Measurements from ENCODE around the gene KDM4C. TPM values are rescaled to one million over a fixed set of nuclear protein-coding genes. Genes with fewer than 3 reads are reported as not detected.

KDM4C gene
- total and polyA plus RNA-seq, 2 donors (not counting 1 experiment from before 2014, with no cell fraction given), result 49.7 to 141 TPM

GRCh38 chr9:6771722-6772121 is 13.9 kb downstream of the KDM4C start:
- H3K27ac Mint-ChIP-seq, result no peak overlapping the region
- no peak overlapping the region for H3K4me3 Mint-ChIP-seq
- intact Hi-C loops (cut with micrococcal nuclease), result no loop called here
- 100% methylated on average over 2 of the region's 2 CpGs for WGBS (ENCODE audit: insufficient coverage)
- no peak for TF ChIP-seq CTCF (IDR thresholded peaks at IDR 0.05)
- TF ChIP-seq EZH2 (IDR thresholded peaks at IDR 0.05; ENCODE audit: borderline replicate concordance, insufficient read depth, low read depth, low read length, poor library complexity, severe bottlenecking), result no peak
- Histone ChIP-seq H3K36me3 (replicated peaks in 1 of 2; ENCODE audit: control extremely low read depth in 1 of 2, control insufficient read depth in 1 of 2, extremely low read depth in 1 of 2, insufficient read depth in 2 of 2, low read length in 1 of 2) (peaks cover 0 to under 1% of the 10 kb centered on the region in 2 experiments), H3K4me1 (ENCODE audit: control insufficient read depth in 2 of 2, insufficient read depth in 2 of 2, low read length in 2 of 2) (peaks cover 8 to 15% of the 10 kb centered on the region in 2 donors), H3K27me3 (replicated peaks in 1 of 4; ENCODE audit: control extremely low read depth in 1 of 4, control insufficient read depth in 3 of 4, insufficient read depth in 4 of 4, low read length in 3 of 4) (no peaks in the 10 kb centered on the region), H3K9me3 (ENCODE audit: control extremely low read depth in 1 of 3, control insufficient read depth in 2 of 3, insufficient read depth in 1 of 3, low read length in 2 of 3) (no peaks in the 10 kb centered on the region), H3K27ac (ENCODE audit: low read length in 2 of 2) (no peak overlapping the region), H3K4me2 (replicated peaks; ENCODE audit: low read depth, low read length, poor library complexity, severe bottlenecking) (no peak overlapping the region), H4K20me1 (ENCODE audit: control insufficient read depth, insufficient read depth, low read length, poor library complexity, severe bottlenecking) (peaks cover 54% of the 10 kb centered on the region), H3K79me2 (ENCODE audit: control insufficient read depth, insufficient read depth, low read length) (peaks cover 98% of the 10 kb centered on the region), H2AFZ (ENCODE audit: insufficient read depth, low read depth, low read length, poor library complexity, severe bottlenecking) (no peak overlapping the region), H3K9ac (ENCODE audit: low read length) (no peak overlapping the region), H3K4me3 (ENCODE audit: control extremely low read depth in 1 of 5, extremely low read depth in 1 of 5, insufficient read depth in 1 of 5, low read depth in 2 of 5, low read length in 4 of 5) (no peak overlapping the region)
- DNase-seq (no peak), ATAC-seq (ENCODE audit: low read depth) (no peak)
- peaks cover 40% of the 10 kb centered on the region for H3K4me1 Mint-ChIP-seq
- ChIA-PET POLR2A (interaction anchor here (0.7 kb wide), 1 partner anchor 11 kb away, joined by 3 read pairs; no protein-coding TSS in a partner anchor), CTCF (no interaction called here)
- H3K9me3 Mint-ChIP-seq (ENCODE audit: insufficient read depth), result no peaks in the 10 kb centered on the region
- H3K27me3 Mint-ChIP-seq, result no peaks in the 10 kb centered on the region

DNA sequence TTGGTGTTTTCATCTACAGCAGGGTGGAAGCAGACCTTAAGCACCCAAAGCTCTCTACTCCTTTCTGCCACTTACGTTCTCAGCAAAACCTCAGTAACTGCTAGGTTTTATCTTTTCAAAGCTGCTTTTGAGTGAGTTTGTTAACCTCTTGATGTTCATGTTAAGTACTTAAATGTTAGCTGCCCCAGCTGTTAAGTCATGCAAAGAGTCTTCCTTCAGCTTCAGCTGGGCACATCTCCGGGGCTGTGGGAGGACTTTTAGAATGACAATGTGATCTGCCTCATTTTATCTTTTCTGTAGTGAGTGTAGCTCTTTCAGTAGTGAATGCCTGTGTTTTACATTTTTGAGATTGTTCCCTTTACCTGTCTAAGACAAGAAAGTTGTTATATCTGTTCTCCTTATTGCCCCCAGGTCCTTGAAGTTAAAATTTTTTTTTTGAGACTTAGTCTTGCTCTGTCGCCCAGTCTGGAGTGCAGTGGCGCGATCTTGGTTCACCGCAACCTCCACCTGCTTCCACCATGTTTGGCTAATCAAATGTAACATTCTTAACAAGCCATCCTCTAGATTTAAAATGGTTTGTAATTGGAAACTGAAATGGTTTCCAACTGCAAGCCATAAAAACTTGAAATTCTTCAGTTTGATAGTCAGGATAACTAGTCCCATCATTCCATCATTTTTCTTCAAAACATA is 19.6 kb downstream of the KDM4C start:
- peaks cover 60% of the 10 kb centered on the region for H4K20me1 ChIP-seq (ENCODE audit: control insufficient read depth, insufficient read depth, low read length, poor library complexity, severe bottlenecking)
- DNase-seq (peak; percentile 46), ATAC-seq (ENCODE audit: low read depth) (peak; percentile 60)
- Mint-ChIP-seq H3K4me1 (peaks cover 55% of the 10 kb centered on the region), H3K4me3 (peak overlapping the region; percentile 61), H3K9me3 (ENCODE audit: insufficient read depth) (no peaks in the 10 kb centered on the region), H3K27me3 (no peaks in the 10 kb centered on the region), H3K27ac (peak overlapping the region; percentile 37)
- ChIA-PET POLR2A (interaction anchor here (0.6 kb wide), 1 partner anchor 21 kb away, joined by 11 read pairs; no protein-coding TSS in a partner anchor), CTCF (interaction anchor here (1.2 kb wide), 1 partner anchor 106 kb away, joined by 3 read pairs; no protein-coding TSS in a partner anchor)
- peaks cover 99% of the 10 kb centered on the region for H3K79me2 ChIP-seq (ENCODE audit: control insufficient read depth, insufficient read depth, low read length)
- no peaks in the 10 kb centered on the region for H3K27me3 ChIP-seq (replicated peaks in 1 of 4; ENCODE audit: control extremely low read depth in 1 of 4, control insufficient read depth in 3 of 4, insufficient read depth in 4 of 4, low read length in 3 of 4)
- H3K36me3 ChIP-seq (replicated peaks in 1 of 2; ENCODE audit: control extremely low read depth in 1 of 2, control insufficient read depth in 1 of 2, extremely low read depth in 1 of 2, insufficient read depth in 2 of 2, low read length in 1 of 2), result no peaks in the 10 kb centered on the region
- H3K9me3 ChIP-seq (ENCODE audit: control extremely low read depth in 1 of 3, control insufficient read depth in 2 of 3, insufficient read depth in 1 of 3, low read length in 2 of 3), result no peaks in the 10 kb centered on the region
- no peak overlapping the region for H2AFZ ChIP-seq (ENCODE audit: insufficient read depth, low read depth, low read length, poor library complexity, severe bottlenecking)
- TF ChIP-seq CTCF (IDR thresholded peaks at IDR 0.05), result no peak
- no peak for TF ChIP-seq EZH2 (IDR thresholded peaks at IDR 0.05; ENCODE audit: borderline replicate concordance, insufficient read depth, low read depth, low read length, poor library complexity, severe bottlenecking)
- peaks cover 45 to 47% of the 10 kb centered on the region in 2 donors for H3K4me1 ChIP-seq (ENCODE audit: control insufficient read depth in 2 of 2, insufficient read depth in 2 of 2, low read length in 2 of 2)
- intact Hi-C loops (cut with micrococcal nuclease), result no loop called here
- no peak overlapping the region for H3K9ac ChIP-seq (ENCODE audit: low read length)
- H3K4me2 ChIP-seq (replicated peaks; ENCODE audit: low read depth, low read length, poor library complexity, severe bottlenecking), result peak overlapping the region; percentile 57
- H3K27ac ChIP-seq (ENCODE audit: low read length in 2 of 2), result peak overlapping the region in 1 of 2 donors; percentile 54
- 70% methylated on average over 2 of the region's 6 CpGs for WGBS (ENCODE audit: insufficient coverage)
- H3K4me3 ChIP-seq (ENCODE audit: control extremely low read depth in 1 of 5, extremely low read depth in 1 of 5, insufficient read depth in 1 of 5, low read depth in 2 of 5, low read length in 4 of 5), result peak overlapping the region in 1 of 5 experiments; percentile 2
